NB4 (cell line): ENCODE results near the gene TOP2A.

Experiments used
- DNase-seq: peaks from one replicate; pipeline ENCODE4 v3.0.0; 2010; ENCODE audit warnings: low read depth
- H3K4me3 ChIP-seq: one replicate; pipeline ENCODE4 v1.5.1; 2011; ENCODE audit warnings: mild to moderate bottlenecking, low read depth, low read length, moderate library complexity
- MYC ChIP-seq: IDR thresholded peaks from 2 replicates; pipeline ENCODE4 v1.6.1; 2011; ENCODE audit warnings: low read depth, low read length
- POLR2A ChIP-seq: IDR thresholded peaks from 2 replicates; pipeline ENCODE4 v1.6.1; 2011; ENCODE audit warnings: mild to moderate bottlenecking; ENCODE audit not compliant: insufficient read length; ENCODE audit errors: extremely low read depth
- TF ChIP-seq, protein P1 (sequence below): IDR thresholded peaks from 2 replicates; pipeline ENCODE4 v1.6.1; 2011; ENCODE audit warnings: low read depth, low read length
- TF ChIP-seq, protein P2 (sequence below): IDR thresholded peaks from one replicate; pipeline ENCODE4 v1.5.1; 2012; ENCODE audit warnings: low read depth, low read length

TOP2A gene

GRCh38 chr17:40347319-40348135, 70.2 kb downstream of the TOP2A start:
- TF ChIP-seq MYC (no peak), POLR2A (no peak)
- TF ChIP-seq, protein P1, sequence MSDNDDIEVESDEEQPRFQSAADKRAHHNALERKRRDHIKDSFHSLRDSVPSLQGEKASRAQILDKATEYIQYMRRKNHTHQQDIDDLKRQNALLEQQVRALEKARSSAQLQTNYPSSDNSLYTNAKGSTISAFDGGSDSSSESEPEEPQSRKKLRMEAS = no peak
- TF ChIP-seq, protein P2, sequence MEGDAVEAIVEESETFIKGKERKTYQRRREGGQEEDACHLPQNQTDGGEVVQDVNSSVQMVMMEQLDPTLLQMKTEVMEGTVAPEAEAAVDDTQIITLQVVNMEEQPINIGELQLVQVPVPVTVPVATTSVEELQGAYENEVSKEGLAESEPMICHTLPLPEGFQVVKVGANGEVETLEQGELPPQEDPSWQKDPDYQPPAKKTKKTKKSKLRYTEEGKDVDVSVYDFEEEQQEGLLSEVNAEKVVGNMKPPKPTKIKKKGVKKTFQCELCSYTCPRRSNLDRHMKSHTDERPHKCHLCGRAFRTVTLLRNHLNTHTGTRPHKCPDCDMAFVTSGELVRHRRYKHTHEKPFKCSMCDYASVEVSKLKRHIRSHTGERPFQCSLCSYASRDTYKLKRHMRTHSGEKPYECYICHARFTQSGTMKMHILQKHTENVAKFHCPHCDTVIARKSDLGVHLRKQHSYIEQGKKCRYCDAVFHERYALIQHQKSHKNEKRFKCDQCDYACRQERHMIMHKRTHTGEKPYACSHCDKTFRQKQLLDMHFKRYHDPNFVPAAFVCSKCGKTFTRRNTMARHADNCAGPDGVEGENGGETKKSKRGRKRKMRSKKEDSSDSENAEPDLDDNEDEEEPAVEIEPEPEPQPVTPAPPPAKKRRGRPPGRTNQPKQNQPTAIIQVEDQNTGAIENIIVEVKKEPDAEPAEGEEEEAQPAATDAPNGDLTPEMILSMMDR = no peak
- H3K4me3 ChIP-seq = no peak overlapping the region

DNA sequence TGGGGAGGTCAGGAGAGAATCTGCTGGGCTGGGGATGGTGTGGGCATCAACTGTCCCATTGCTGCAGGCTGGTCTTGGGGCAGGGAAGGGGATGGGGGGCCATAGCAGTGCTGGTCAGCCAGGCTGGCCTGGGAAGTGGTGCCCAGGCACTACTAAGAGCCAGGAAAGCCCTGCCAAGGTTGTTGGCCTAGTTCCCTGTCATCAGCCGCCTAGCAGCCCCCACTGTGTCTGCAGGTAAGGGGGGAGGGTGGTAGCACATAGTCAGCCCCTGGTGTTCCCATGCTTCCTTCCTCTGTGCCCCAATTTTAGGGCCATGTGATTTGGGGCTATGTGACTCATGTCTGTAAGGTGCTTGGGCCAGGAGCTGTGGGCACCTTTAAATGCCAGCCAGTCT, 70.9 kb downstream of the TOP2A start:
- no peak overlapping the region for H3K4me3 ChIP-seq
- TF ChIP-seq, protein P1 = no peak
- TF ChIP-seq, protein P2 = no peak
- TF ChIP-seq POLR2A = no peak
- no peak for TF ChIP-seq MYC
- DNase-seq = no peak

More at GRCh38 chr17:40347319-40348135, 70.2 kb downstream of the TOP2A start:
- DNase-seq = no peak

GRCh38 chr17:40345994-40346764, 71.5 kb downstream of the TOP2A start:
- DNase-seq = no peak
- TF ChIP-seq, protein P2 = no peak
- TF ChIP-seq, protein P1 = no peak
- no peak for TF ChIP-seq MYC
- TF ChIP-seq POLR2A = no peak
- no peak overlapping the region for H3K4me3 ChIP-seq

GRCh38 chr17:40345161-40345993, 72.3 kb downstream of the TOP2A start:
- TF ChIP-seq MYC = peak; percentile 63; the same call in 1 of the 2 replicates
- TF ChIP-seq, protein P1 = peak; percentile 87
- no peak for TF ChIP-seq POLR2A
- TF ChIP-seq, protein P2 = no peak
- DNase-seq = peak; percentile 76
- no peak overlapping the region for H3K4me3 ChIP-seq

DNA sequence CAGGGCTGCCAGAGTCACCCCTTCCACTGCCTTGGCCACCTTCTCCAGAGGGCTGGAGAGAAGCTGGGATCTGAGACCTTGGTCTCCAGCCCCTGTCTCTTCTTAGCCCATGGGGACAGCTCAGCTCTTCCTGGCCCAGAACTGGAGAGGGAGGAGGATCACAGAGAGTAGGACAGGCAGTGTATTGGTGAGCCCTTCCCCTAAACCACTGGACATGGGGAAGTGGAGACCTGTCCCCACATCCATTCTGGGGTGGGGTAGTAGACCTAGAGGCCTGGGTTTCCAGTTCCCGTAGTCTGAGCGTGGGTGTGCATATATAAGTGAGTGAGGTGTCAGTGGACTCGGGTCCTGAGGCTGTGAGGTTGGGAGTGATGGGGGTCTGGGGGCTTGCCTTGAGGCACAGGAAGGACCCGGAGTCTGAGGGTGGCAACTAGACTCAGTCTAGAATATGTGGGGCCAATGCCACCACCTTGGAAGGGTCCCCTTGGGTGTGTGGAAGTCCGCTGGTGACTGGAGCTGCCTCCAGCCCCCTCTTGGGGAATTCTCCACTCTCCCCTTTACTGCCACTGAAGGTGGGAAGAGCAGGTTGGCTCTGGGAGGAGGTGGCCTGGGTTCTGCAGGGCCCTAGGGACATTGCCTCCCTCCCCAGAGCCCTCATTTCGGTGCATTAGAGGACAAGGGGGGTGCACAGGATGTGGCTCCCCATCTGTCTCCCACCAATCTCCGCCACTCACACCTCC, 73.1 kb downstream of the TOP2A start:
- H3K4me3 ChIP-seq = no peak overlapping the region
- no peak for DNase-seq
- TF ChIP-seq, protein P2 = no peak
- TF ChIP-seq, protein P1 = no peak
- TF ChIP-seq MYC (no peak), POLR2A (no peak)
